ENCODE measurements around the gene GREM1. TPM values are rescaled to one million over a fixed set of nuclear protein-coding genes. Genes with fewer than 3 reads are reported as not detected.

GREM1 gene
- total RNA-seq, 1 experiment from 2014 or later, result not detected

DNA sequence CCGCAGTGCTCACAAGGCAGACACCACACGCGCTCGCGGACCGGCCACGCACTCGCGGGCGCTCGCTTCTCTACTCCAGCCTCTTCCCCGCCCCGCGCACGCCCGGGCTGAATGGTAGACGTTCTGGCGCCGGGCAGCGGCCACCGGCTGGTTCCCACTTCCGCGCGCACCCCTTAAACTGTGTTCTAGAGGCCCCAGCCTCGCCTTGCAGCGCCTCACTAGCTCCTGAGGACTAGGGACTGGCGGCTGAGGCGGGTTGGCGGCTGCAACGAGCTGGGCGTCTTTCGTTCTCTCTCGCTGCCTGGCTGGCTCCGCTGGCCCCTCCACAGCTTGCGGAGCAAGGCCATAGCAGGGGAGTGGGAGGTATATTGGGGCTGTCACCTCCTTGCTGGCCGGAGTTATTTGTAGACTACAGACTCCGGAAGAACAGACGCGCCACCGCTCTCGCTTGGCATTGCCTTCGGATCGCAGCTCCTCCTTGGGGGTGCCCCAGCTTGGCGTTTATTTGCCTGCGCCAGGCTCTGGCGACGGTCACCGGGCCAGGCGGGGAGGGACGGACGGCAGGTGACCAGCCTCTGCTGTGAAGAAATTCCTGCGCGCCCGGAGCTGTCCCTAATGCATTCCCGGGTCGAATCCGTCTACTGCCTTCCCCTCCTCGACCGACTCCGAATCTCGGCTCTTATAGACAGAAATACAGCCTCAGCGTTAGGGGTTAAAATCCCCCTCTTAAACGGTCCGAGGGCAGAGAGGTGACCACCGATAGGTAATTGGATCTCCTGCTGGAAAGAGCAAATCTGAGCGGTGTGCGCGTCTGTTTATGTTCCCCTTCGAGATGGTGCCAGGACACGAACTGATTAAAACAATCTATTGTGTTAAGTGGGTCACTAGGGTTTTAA, 1.3 kb downstream of the GREM1 start:
- no peaks in the 10 kb centered on the region for H3K27me3 Mint-ChIP-seq (ENCODE audit: insufficient read depth, unreplicated experiment)
- no TSS peak for BruUV-seq (replicated peaks)
- H3K4me1 Mint-ChIP-seq (ENCODE audit: insufficient read depth, unreplicated experiment), result no peaks in the 10 kb centered on the region
- intact Hi-C loops (cut with micrococcal nuclease), result no loop called here
- no peak for DNase-seq (ENCODE audit: unreplicated experiment)
- no peak overlapping the region for H3K4me3 Mint-ChIP-seq (ENCODE audit: unreplicated experiment)
- H3K9me3 Mint-ChIP-seq (ENCODE audit: unreplicated experiment), result no peaks in the 10 kb centered on the region
- CTCF ChIA-PET, result interaction anchor here (1.0 kb wide), 1 partner anchor 17 kb away, joined by 7 read pairs; no protein-coding TSS in a partner anchor
- no peak overlapping the region for H3K27ac Mint-ChIP-seq (ENCODE audit: low read depth, unreplicated experiment)
- TF ChIP-seq, protein P1, sequence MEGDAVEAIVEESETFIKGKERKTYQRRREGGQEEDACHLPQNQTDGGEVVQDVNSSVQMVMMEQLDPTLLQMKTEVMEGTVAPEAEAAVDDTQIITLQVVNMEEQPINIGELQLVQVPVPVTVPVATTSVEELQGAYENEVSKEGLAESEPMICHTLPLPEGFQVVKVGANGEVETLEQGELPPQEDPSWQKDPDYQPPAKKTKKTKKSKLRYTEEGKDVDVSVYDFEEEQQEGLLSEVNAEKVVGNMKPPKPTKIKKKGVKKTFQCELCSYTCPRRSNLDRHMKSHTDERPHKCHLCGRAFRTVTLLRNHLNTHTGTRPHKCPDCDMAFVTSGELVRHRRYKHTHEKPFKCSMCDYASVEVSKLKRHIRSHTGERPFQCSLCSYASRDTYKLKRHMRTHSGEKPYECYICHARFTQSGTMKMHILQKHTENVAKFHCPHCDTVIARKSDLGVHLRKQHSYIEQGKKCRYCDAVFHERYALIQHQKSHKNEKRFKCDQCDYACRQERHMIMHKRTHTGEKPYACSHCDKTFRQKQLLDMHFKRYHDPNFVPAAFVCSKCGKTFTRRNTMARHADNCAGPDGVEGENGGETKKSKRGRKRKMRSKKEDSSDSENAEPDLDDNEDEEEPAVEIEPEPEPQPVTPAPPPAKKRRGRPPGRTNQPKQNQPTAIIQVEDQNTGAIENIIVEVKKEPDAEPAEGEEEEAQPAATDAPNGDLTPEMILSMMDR (IDR thresholded peaks at IDR 0.05; ENCODE audit: unreplicated experiment), result no peak
- POLR2A ChIA-PET, result no interaction called here
- no peaks in the 10 kb centered on the region for H3K36me3 Mint-ChIP-seq (ENCODE audit: insufficient read depth, unreplicated experiment)

GRCh38 chr15:32721596-32721995, 3.8 kb downstream of the GREM1 start:
- no TSS peak for BruUV-seq (replicated peaks)
- CTCF ChIA-PET, result interaction anchor here (0.6 to 1.6 kb wide), 3 partner anchors 9 to 59 kb away, joined by 3 to 4 read pairs (median 3); no protein-coding TSS in a partner anchor

DNA sequence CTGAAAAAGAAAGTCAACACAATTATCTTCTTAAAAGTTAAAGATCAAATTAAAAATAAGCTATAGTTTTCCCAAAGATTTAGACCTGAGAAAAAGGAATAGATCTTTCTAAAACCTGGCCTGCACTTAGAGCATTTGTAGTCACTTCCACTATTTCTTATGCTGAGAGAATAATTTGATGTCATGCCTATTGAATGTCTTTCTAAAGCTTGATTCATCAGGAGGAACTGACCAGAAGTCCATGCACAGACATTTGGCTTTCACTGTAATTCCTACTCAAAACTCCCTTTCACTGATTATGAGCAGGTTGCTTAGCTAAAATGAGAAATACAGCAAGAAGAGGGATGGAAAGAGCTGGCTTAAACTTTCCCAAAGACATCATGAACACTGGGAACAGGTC, 4.3 kb downstream of the GREM1 start:
- Mint-ChIP-seq H3K9me3 (ENCODE audit: unreplicated experiment) (no peaks in the 10 kb centered on the region), H3K4me3 (ENCODE audit: unreplicated experiment) (no peak overlapping the region), H3K27ac (ENCODE audit: low read depth, unreplicated experiment) (no peak overlapping the region), H3K27me3 (ENCODE audit: insufficient read depth, unreplicated experiment) (no peaks in the 10 kb centered on the region), H3K36me3 (ENCODE audit: insufficient read depth, unreplicated experiment) (peaks cover 6% of the 10 kb centered on the region), H3K4me1 (ENCODE audit: insufficient read depth, unreplicated experiment) (no peaks in the 10 kb centered on the region)
- ChIA-PET POLR2A (interaction anchor here (0.7 kb wide), 1 partner anchor 13 kb away, joined by 3 read pairs; no protein-coding TSS in a partner anchor), CTCF (interaction anchor here (0.6 to 1.6 kb wide), 3 partner anchors 12 to 1340 kb away, joined by 3 to 4 read pairs (median 4); no protein-coding TSS in a partner anchor)
- TF ChIP-seq, protein P1 (IDR thresholded peaks at IDR 0.05; ENCODE audit: unreplicated experiment), result no peak
- DNase-seq (ENCODE audit: unreplicated experiment), result no peak
- BruUV-seq (replicated peaks), result no TSS peak
- intact Hi-C loops (cut with micrococcal nuclease), result no loop called here

More at GRCh38 chr15:32721596-32721995, 3.8 kb downstream of the GREM1 start:
- intact Hi-C loops (cut with micrococcal nuclease), result no loop called here
- Mint-ChIP-seq H3K27me3 (ENCODE audit: insufficient read depth, unreplicated experiment) (no peaks in the 10 kb centered on the region), H3K36me3 (ENCODE audit: insufficient read depth, unreplicated experiment) (peaks cover 6% of the 10 kb centered on the region), H3K27ac (ENCODE audit: low read depth, unreplicated experiment) (no peak overlapping the region), H3K9me3 (ENCODE audit: unreplicated experiment) (no peaks in the 10 kb centered on the region), H3K4me1 (ENCODE audit: insufficient read depth, unreplicated experiment) (no peaks in the 10 kb centered on the region), H3K4me3 (ENCODE audit: unreplicated experiment) (no peak overlapping the region)
- DNase-seq (ENCODE audit: unreplicated experiment), result no peak
- POLR2A ChIA-PET, result interaction anchor here (0.7 kb wide), 1 partner anchor 13 kb away, joined by 3 read pairs; no protein-coding TSS in a partner anchor
- TF ChIP-seq, protein P1 (IDR thresholded peaks at IDR 0.05; ENCODE audit: unreplicated experiment), result no peak

DNA sequence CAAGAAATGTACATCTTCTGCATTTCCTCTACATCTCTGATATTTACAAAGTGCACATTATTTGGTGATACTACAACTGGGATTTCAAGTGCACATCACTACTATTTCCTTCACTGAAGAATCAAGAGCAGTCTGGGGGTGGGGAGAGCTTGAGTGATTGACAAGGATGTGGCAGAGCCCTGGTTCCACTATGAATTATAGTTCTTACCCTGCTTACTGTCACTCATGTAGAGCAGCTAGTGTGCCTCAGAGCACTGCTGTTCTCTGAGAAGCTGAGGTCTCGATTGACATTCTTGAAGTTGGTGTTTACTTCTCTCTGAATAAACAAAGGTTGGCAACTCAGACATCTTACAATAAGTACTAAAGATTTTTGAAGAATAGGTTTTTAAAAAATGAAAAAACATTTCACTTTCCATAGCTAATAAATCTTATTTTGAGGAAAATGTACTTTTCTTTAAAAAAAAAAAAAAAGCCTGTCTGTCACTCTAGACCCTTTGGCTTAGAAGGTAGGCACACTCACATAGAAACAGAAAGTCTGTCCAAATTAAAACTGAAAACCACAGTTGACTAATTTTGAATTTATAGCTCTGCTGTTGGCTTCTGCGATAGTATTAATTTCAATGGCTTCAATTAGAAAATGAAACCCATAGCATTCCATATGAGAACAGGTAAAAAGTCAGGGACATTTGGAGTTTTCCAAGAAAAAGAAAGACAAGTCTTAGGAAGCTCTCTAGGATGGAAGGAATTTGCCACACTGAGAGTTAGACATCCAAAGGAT, 5.6 kb downstream of the GREM1 start:
- no peak overlapping the region for H3K4me3 Mint-ChIP-seq (ENCODE audit: unreplicated experiment)
- H3K36me3 Mint-ChIP-seq (ENCODE audit: insufficient read depth, unreplicated experiment), result peaks cover 6% of the 10 kb centered on the region
- DNase-seq (ENCODE audit: unreplicated experiment), result no peak
- H3K27me3 Mint-ChIP-seq (ENCODE audit: insufficient read depth, unreplicated experiment), result no peaks in the 10 kb centered on the region
- no peak overlapping the region for H3K27ac Mint-ChIP-seq (ENCODE audit: low read depth, unreplicated experiment)
- BruUV-seq (replicated peaks), result no TSS peak
- TF ChIP-seq, protein P1 (IDR thresholded peaks at IDR 0.05; ENCODE audit: unreplicated experiment), result no peak
- no peaks in the 10 kb centered on the region for H3K9me3 Mint-ChIP-seq (ENCODE audit: unreplicated experiment)
- no peaks in the 10 kb centered on the region for H3K4me1 Mint-ChIP-seq (ENCODE audit: insufficient read depth, unreplicated experiment)
- intact Hi-C loops (cut with micrococcal nuclease), result no loop called here
- ChIA-PET CTCF (interaction anchor here (1.5 kb wide), 1 partner anchor 14 kb away, joined by 3 read pairs; no protein-coding TSS in a partner anchor), POLR2A (interaction anchor here (1.0 kb wide), 1 partner anchor 22 kb away, joined by 3 read pairs; no protein-coding TSS in a partner anchor)
